H1 (cell line): ENCODE results near the gene HRH4. TPM values are rescaled to one million over a fixed set of nuclear protein-coding genes. Genes with fewer than 3 reads are reported as not detected.

Experiments
- CTCF ChIA-PET: fragments of 300-600 bp; sonication (Branson Sonifier 250); formaldehyde crosslinking; loops from one replicate; lab custom pipeline; 2021; ENCODE audit not compliant: partially characterized antibody; lab: Charles Lee
- POLR2A ChIA-PET: fragments of 300-600 bp; sonication (Branson Sonifier 250); formaldehyde crosslinking; loops from one replicate; lab custom pipeline; 2021; ENCODE audit warnings: inconsistent platforms; ENCODE audit not compliant: partially characterized antibody; lab: Charles Lee
- DNase-seq, 2 experiments: peaks; one replicate each; pipeline versions ENCODE4 v3.0.0 to v3.0.0-alpha.2; 2010 to 2022; ENCODE audit warnings: low spot score in 2 of 2, low read depth in 1 of 2, mixed read lengths in 1 of 2
- FAIRE-seq: peaks from 2 replicates; lab custom pipeline; 2011; peaks lifted over from hg19 to GRCh38; lab: Jason Lieb, UNC
- H2AFZ ChIP-seq: 2 replicates; pipeline ENCODE4 v1.8.1; 2012; ENCODE audit warnings: low read length, inconsistent platforms
- H2AK5ac ChIP-seq: 2 replicates; pipeline ENCODE4 v1.6.1; 2013; ENCODE audit warnings: low read depth, low read length
- H2BK120ac ChIP-seq: replicated peaks from 2 replicates; pipeline ENCODE3; 2013; ENCODE audit warnings: low read depth, low read length, inconsistent platforms
- H2BK12ac ChIP-seq: 2 replicates; pipeline ENCODE4 v1.6.1; 2013; ENCODE audit warnings: low read depth, low read length
- H2BK15ac ChIP-seq: 2 replicates; pipeline ENCODE4 v1.6.1; 2013; ENCODE audit warnings: low read length
- H2BK20ac ChIP-seq: 2 replicates; pipeline ENCODE4 v1.6.1; 2013; ENCODE audit warnings: low read length
- H2BK5ac ChIP-seq: 2 replicates; pipeline ENCODE4 v1.6.1; 2013; ENCODE audit warnings: low read depth, low read length
- H3K14ac ChIP-seq: 2 replicates; pipeline ENCODE4 v1.6.1; 2013; ENCODE audit warnings: inconsistent platforms; ENCODE audit not compliant: insufficient read length
- H3K18ac ChIP-seq: 2 replicates; pipeline ENCODE4 v1.6.1; 2013; ENCODE audit warnings: low read length; ENCODE audit errors: extremely low read depth
- H3K23ac ChIP-seq: 2 replicates; pipeline ENCODE4 v1.6.1; 2013; ENCODE audit warnings: inconsistent platforms; ENCODE audit not compliant: insufficient read length
- H3K23me2 ChIP-seq: 2 replicates; pipeline ENCODE4 v1.6.1; 2013; ENCODE audit warnings: low read depth, low read length
- H3K27ac ChIP-seq: 2 replicates; pipeline ENCODE4 v1.6.1; 2011; ENCODE audit warnings: low read depth, low read length, inconsistent platforms
- H3K27me3 ChIP-seq, 4 experiments: replicated peaks in 1 of 4; 1 replicate in 1 of 4; 2 replicates in 3 of 4; pipeline versions ENCODE4 v1.6.1 to v1.8.1; 2011 to 2013; ENCODE audit warnings: low read length in 3 of 4, mild to moderate bottlenecking in 3 of 4, inconsistent platforms in 2 of 4, mixed read lengths in 2 of 4, moderate library complexity in 1 of 4; ENCODE audit not compliant: control insufficient read depth in 3 of 4, insufficient read depth in 3 of 4; ENCODE audit errors: extremely low read depth in 1 of 4
- H3K36me3 ChIP-seq, 4 experiments: 2 replicates each; pipeline versions ENCODE4 v1.6.1 to v1.8.1; 2011 to 2013; ENCODE audit warnings: mild to moderate bottlenecking in 4 of 4, low read length in 3 of 4, moderate library complexity in 2 of 4, control low read depth in 1 of 4, inconsistent platforms in 1 of 4; ENCODE audit not compliant: insufficient read depth in 4 of 4, control insufficient read depth in 2 of 4
- H3K4ac ChIP-seq: replicated peaks from 2 replicates; pipeline ENCODE3; 2013; ENCODE audit warnings: low read length, low read depth, mixed read lengths, inconsistent platforms; ENCODE audit not compliant: insufficient read length
- H3K4me1 ChIP-seq, 4 experiments: replicated peaks in 1 of 4; 1 replicate in 1 of 4; 2 replicates in 3 of 4; pipeline versions ENCODE4 v1.6.1 to v1.8.1; 2011 to 2013; ENCODE audit warnings: low read length in 3 of 4, inconsistent platforms in 2 of 4, mixed read lengths in 1 of 4; ENCODE audit not compliant: insufficient read depth in 4 of 4, control insufficient read depth in 3 of 4
- H3K4me2 ChIP-seq, 2 experiments: 2 replicates each; pipeline versions ENCODE4 v1.6.1 to v1.8.1; 2011 to 2013; ENCODE audit warnings: low read depth in 2 of 2, low read length in 2 of 2, control low read depth in 1 of 2, inconsistent platforms in 1 of 2, mild to moderate bottlenecking in 1 of 2; ENCODE audit not compliant: insufficient read depth in 1 of 2
- H3K4me3 ChIP-seq, 4 experiments: fragments of 200-600, 300-600 bp in 1 of 4; sonication (generic), shearing (Covaris generic), sonication (Bioruptor Twin) in 1 of 4; 2 replicates each; pipeline versions ENCODE4 v1.5.1 to v1.8.1; 2011 to 2016; ENCODE audit warnings: low read length in 4 of 4, low read depth in 3 of 4, control low read depth in 2 of 4, inconsistent platforms in 2 of 4, mild to moderate bottlenecking in 2 of 4, mixed read lengths in 1 of 4, moderate library complexity in 1 of 4; ENCODE audit not compliant: insufficient read depth in 2 of 4; ENCODE audit errors: extremely low read depth in 1 of 4
- H3K56ac ChIP-seq: replicated peaks from 2 replicates; pipeline ENCODE3; 2013; ENCODE audit warnings: low read depth, mild to moderate bottlenecking, mixed read lengths, low read length, inconsistent platforms; ENCODE audit not compliant: insufficient read length
- H3K79me1 ChIP-seq: 2 replicates; pipeline ENCODE4 v1.6.1; 2013; ENCODE audit warnings: low read depth, low read length, control low read depth
- H3K79me2 ChIP-seq, 2 experiments: 2 replicates each; pipeline versions ENCODE4 v1.6.1 to v1.8.1; 2012 to 2013; ENCODE audit warnings: low read length in 2 of 2, mild to moderate bottlenecking in 2 of 2, inconsistent platforms in 1 of 2; ENCODE audit not compliant: insufficient read depth in 2 of 2, control insufficient read depth in 1 of 2
- H3K9ac ChIP-seq, 4 experiments: replicated peaks in 1 of 4; 1 replicate in 1 of 4; 2 replicates in 3 of 4; pipeline versions ENCODE4 v1.6.1 to v1.8.1; 2011 to 2013; ENCODE audit warnings: low read depth in 3 of 4, low read length in 3 of 4, control low read depth in 2 of 4, mild to moderate bottlenecking in 2 of 4, moderate library complexity in 2 of 4, inconsistent platforms in 1 of 4; ENCODE audit errors: extremely low read depth in 1 of 4
- H3K9me3 ChIP-seq, 2 experiments: 2 replicates each; pipeline versions ENCODE4 v1.6.1 to v1.8.1; 2012 to 2013; ENCODE audit warnings: mild to moderate bottlenecking in 2 of 2, moderate library complexity in 2 of 2, control low read depth in 1 of 2, inconsistent platforms in 1 of 2, low read depth in 1 of 2, low read length in 1 of 2, mixed read lengths in 1 of 2; ENCODE audit not compliant: insufficient read depth in 2 of 2
- H4K20me1 ChIP-seq, 2 experiments: replicated peaks in 1 of 2; 2 replicates each; pipeline versions ENCODE3 to v1.8.1; 2011 to 2013; ENCODE audit warnings: inconsistent platforms in 2 of 2, low read length in 2 of 2, mild to moderate bottlenecking in 1 of 2; ENCODE audit not compliant: insufficient read depth in 2 of 2, control insufficient read depth in 1 of 2
- H4K5ac ChIP-seq: 2 replicates; pipeline ENCODE4 v1.6.1; 2013; ENCODE audit warnings: low read length, low read depth, mixed read lengths, inconsistent platforms; ENCODE audit not compliant: insufficient read length
- H4K8ac ChIP-seq: 2 replicates; pipeline ENCODE4 v1.8.0; 2013; ENCODE audit warnings: mild to moderate bottlenecking, moderate library complexity, low read length, inconsistent platforms; ENCODE audit not compliant: insufficient read depth; ENCODE audit errors: extremely low read depth
- H4K91ac ChIP-seq: replicated peaks from 2 replicates; pipeline ENCODE3; 2013; ENCODE audit warnings: low read length, mixed read lengths, inconsistent platforms; ENCODE audit not compliant: insufficient read length
- ATF3 ChIP-seq: IDR thresholded peaks from 2 replicates; pipeline ENCODE4 v1.6.1; 2011; ENCODE audit warnings: low read depth, mild to moderate bottlenecking, low read length; ENCODE audit not compliant: insufficient read depth
- BCL11A ChIP-seq, 2 experiments: IDR thresholded peaks; one replicate each; pipeline ENCODE4 v1.6.1; 2011; ENCODE audit warnings: low read depth in 2 of 2, low read length in 2 of 2, mild to moderate bottlenecking in 2 of 2
- CTBP2 ChIP-seq: IDR thresholded peaks from 2 replicates; pipeline ENCODE4 v1.7.0; 2011; ENCODE audit warnings: borderline replicate concordance, mild to moderate bottlenecking, moderate library complexity, mixed read lengths, low read length; ENCODE audit not compliant: insufficient read depth, insufficient read length
- EP300 ChIP-seq, 2 experiments: IDR thresholded peaks; 1 replicate in 1 of 2; 2 replicates in 1 of 2; pipeline ENCODE4 v1.6.1; 2011 to 2012; ENCODE audit warnings: low read depth in 2 of 2, low read length in 2 of 2, mild to moderate bottlenecking in 2 of 2, borderline replicate concordance in 1 of 2, inconsistent platforms in 1 of 2, moderate library complexity in 1 of 2
- JUN ChIP-seq: IDR thresholded peaks from 2 replicates; pipeline ENCODE4 v1.6.1; 2011; ENCODE audit warnings: low read depth, mild to moderate bottlenecking, improper control_type of control experiment, low read length
- KDM1A ChIP-seq: fragments of 200-600, 300-600 bp; sonication (generic); IDR thresholded peaks from 2 replicates; pipeline ENCODE4 v1.7.1; 2016; ENCODE audit warnings: mild to moderate bottlenecking, low read length, borderline replicate concordance
- NANOG ChIP-seq: IDR thresholded peaks from 2 replicates; pipeline ENCODE4 v1.6.1; 2011; ENCODE audit warnings: low read length, low read depth, mild to moderate bottlenecking, inconsistent platforms; ENCODE audit not compliant: insufficient read depth, poor library complexity, severe bottlenecking
- POLR2AphosphoS5 ChIP-seq: IDR thresholded peaks from 2 replicates; pipeline ENCODE4 v1.6.1; 2011; ENCODE audit warnings: low read depth, low read length
- RNF2 ChIP-seq: fragments of 200-900, 300-1000 bp; sonication (generic); IDR thresholded peaks from 2 replicates; pipeline ENCODE4 v1.7.1; 2016; ENCODE audit warnings: borderline replicate concordance, low read depth, mild to moderate bottlenecking, antibody characterized with exemption, low read length; ENCODE audit not compliant: poor library complexity, severe bottlenecking; ENCODE audit errors: missing control alignments
- SUZ12 ChIP-seq: fragments of 200-600 bp; sonication (generic); IDR thresholded peaks from 2 replicates; pipeline ENCODE4 v1.6.1; 2012; ENCODE audit warnings: mild to moderate bottlenecking, inconsistent platforms, low read length, moderate library complexity, mixed read lengths
- TEAD4 ChIP-seq: IDR thresholded peaks from 2 replicates; pipeline ENCODE4 v1.6.1; 2012; ENCODE audit warnings: low read depth, low read length, inconsistent platforms, mixed read lengths
- WGBS, 2 experiments: shearing (Covaris generic) in 1 of 2; methylation state at CpG; one replicate each; pipeline versions ENCODE4 v1.1.6 to v1.1.7; 2013 to 2015; ENCODE audit warnings: low lambda C conversion rate in 2 of 2, mixed read lengths in 2 of 2, inconsistent platforms in 1 of 2, low coverage in 1 of 2, missing lambda C conversion rate in 1 of 2; ENCODE audit not compliant: insufficient replicate concordance in 2 of 2, insufficient coverage in 1 of 2, insufficient read length in 1 of 2; ENCODE audit errors: extremely low coverage in 1 of 2, missing lambda C conversion rate in 1 of 2; 5-methylcytosine and 5-hydroxymethylcytosine counted together
- polyA plus RNA-seq, 7 experiments: library from polyadenylated mRNA; depleted of rRNA in 3 of 7; stranded (reverse) in 5 of 7; unstranded in 2 of 7; fragments of >200 nt in 5 of 7; fragments of 200-250 nt in 2 of 7; gene quantifications; 1 replicate in 5 of 7; 2 replicates in 1 of 7; 4 replicates in 1 of 7; pipeline versions ENCODE4 v1.2.1 to v1.2.3, GENCODE V29; 2011 to 2013; ENCODE audit warnings: missing spikeins in 2 of 7, mixed read lengths in 2 of 7
- total RNA-seq: library from RNA; stranded (reverse); fragmentation: NEBNext Ultra II Directional; extraction: Animal tissue kit (Norgen Biotek cat#: 25700); gene quantifications from 2 replicates; pipeline ENCODE4 v1.2.1, GENCODE V29; 2021
- TF ChIP-seq, protein P1 (sequence below): IDR thresholded peaks from 2 replicates; pipeline ENCODE4 v1.6.1; 2012; ENCODE audit warnings: inconsistent platforms

HRH4 gene
- total and polyA plus RNA-seq, 2 of the 8 experiments (the other 6 are each of a cell fraction or from before 2014, with no cell fraction given): 0.03 TPM; not detected in 1

DNA sequence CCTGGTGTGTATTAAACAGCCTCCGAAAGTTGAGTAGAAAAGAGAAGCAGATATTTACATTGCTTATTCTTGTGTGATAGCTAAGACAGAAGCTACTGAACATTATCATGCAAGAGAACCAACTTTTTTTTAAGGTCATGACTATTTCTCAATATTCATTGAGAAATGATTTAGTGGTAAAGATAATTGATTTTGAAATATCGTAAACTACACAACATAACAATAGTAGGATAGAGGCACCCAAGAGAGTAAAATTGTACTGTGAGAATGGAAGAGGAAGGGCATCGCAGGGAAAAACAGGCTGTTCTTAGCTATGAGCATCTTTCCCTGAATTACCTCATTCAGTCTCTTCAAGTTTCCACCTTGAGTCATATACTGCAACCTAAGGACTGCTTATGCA is 25.2 kb downstream of the HRH4 start:
- no peaks in the 10 kb centered on the region; the same call in 1 of the 2 replicates for H3K23me2 ChIP-seq
- no peaks in the 10 kb centered on the region for H3K36me3 ChIP-seq
- H2BK12ac ChIP-seq: no peak overlapping the region
- H2BK20ac ChIP-seq: no peak overlapping the region
- H3K79me2 ChIP-seq: no peaks in the 10 kb centered on the region
- no peak for DNase-seq
- H3K23ac ChIP-seq: no peak overlapping the region
- H3K4ac ChIP-seq: no peak overlapping the region
- no peak overlapping the region for H4K91ac ChIP-seq
- no peaks in the 10 kb centered on the region for H3K79me1 ChIP-seq
- H3K27me3 ChIP-seq: no peaks in the 10 kb centered on the region
- FAIRE-seq: no peak
- POLR2A ChIA-PET: no interaction called here
- H3K27ac ChIP-seq: no peak overlapping the region
- H3K9ac ChIP-seq: no peak overlapping the region
- no peaks in the 10 kb centered on the region for H3K4me1 ChIP-seq
- no peak overlapping the region for H2BK120ac ChIP-seq
- 89% methylated on average over 3 of the region's 3 CpGs; no CpG with 5 or more reads in 1 of the 2 experiments for WGBS, 2 experiments
- no peaks in the 10 kb centered on the region for H4K20me1 ChIP-seq
- H4K5ac ChIP-seq: no peak overlapping the region
- H2BK5ac ChIP-seq: no peak overlapping the region
- CTCF ChIA-PET: interaction anchor here (1.0 to 8.9 kb wide), 11 partner anchors 9 to 241 kb away, joined by 3 to 101 read pairs (median 5); partner anchors contain the start of gene HRH4
- no peak overlapping the region for H2AFZ ChIP-seq
- no peak overlapping the region for H2BK15ac ChIP-seq
- H2AK5ac ChIP-seq: no peak overlapping the region
- H3K4me2 ChIP-seq: no peak overlapping the region
- H4K8ac ChIP-seq: no peak overlapping the region
- no peak overlapping the region for H3K14ac ChIP-seq
- no peak overlapping the region for H3K18ac ChIP-seq
- no peaks in the 10 kb centered on the region for H3K9me3 ChIP-seq
- H3K56ac ChIP-seq: no peak overlapping the region
- no peak overlapping the region for H3K4me3 ChIP-seq
- no peak for TF ChIP-seq TEAD4
- TF ChIP-seq NANOG: no peak
- TF ChIP-seq CTBP2: no peak
- TF ChIP-seq POLR2AphosphoS5: no peak
- no peak for TF ChIP-seq ATF3
- TF ChIP-seq RNF2: no peak
- no peak for TF ChIP-seq SUZ12
- no peak for TF ChIP-seq BCL11A (IDR thresholded peaks at IDR 0.05; ENCODE audit: low read depth in 2 of 2, low read length in 2 of 2)
- TF ChIP-seq KDM1A: no peak
- TF ChIP-seq JUN: no peak
- TF ChIP-seq EP300 (IDR thresholded peaks at IDR 0.05; ENCODE audit: borderline replicate concordance in 1 of 2, low read depth in 2 of 2, low read length in 2 of 2): no peak
- TF ChIP-seq, protein P1, sequence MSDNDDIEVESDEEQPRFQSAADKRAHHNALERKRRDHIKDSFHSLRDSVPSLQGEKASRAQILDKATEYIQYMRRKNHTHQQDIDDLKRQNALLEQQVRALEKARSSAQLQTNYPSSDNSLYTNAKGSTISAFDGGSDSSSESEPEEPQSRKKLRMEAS: no peak
